ENCODE measurements around the gene ALS2. TPM values are rescaled to one million over a fixed set of nuclear protein-coding genes. Genes with fewer than 3 reads are reported as not detected.

ALS2 gene
- total and polyA plus RNA-seq, 2 of the 8 experiments (the other 6 are each of a cell fraction or from before 2014, with no cell fraction given): 12.1 to 34.5 TPM

- Histone ChIP-seq H2BK5ac (ENCODE audit: low read depth, low read length) (no peak overlapping the region), H2BK12ac (ENCODE audit: low read depth, low read length) (no peak overlapping the region), H3K27me3 (replicated peaks in 1 of 4; ENCODE audit: control insufficient read depth in 3 of 4, extremely low read depth in 1 of 4, insufficient read depth in 3 of 4, low read length in 3 of 4) (no peaks in the 10 kb centered on the region), H4K5ac (ENCODE audit: insufficient read length, low read depth, low read length) (no peak overlapping the region), H2AK5ac (ENCODE audit: low read depth, low read length) (no peak overlapping the region), H2BK20ac (ENCODE audit: low read length) (no peak overlapping the region), H4K20me1 (replicated peaks in 1 of 2; ENCODE audit: control insufficient read depth in 1 of 2, insufficient read depth in 2 of 2, low read length in 2 of 2) (no peaks in the 10 kb centered on the region), H3K23ac (ENCODE audit: insufficient read length) (no peak overlapping the region), H3K56ac (replicated peaks; ENCODE audit: insufficient read length, low read depth, low read length) (no peak overlapping the region), H3K9me3 (ENCODE audit: insufficient read depth in 2 of 2, low read depth in 1 of 2, low read length in 1 of 2) (no peaks in the 10 kb centered on the region), H2BK120ac (replicated peaks; ENCODE audit: low read depth, low read length) (no peak overlapping the region), H3K4me1 (replicated peaks in 1 of 4; ENCODE audit: control insufficient read depth in 3 of 4, insufficient read depth in 4 of 4, low read length in 3 of 4) (no peaks in the 10 kb centered on the region), H3K4me3 (ENCODE audit: extremely low read depth in 1 of 4, insufficient read depth in 2 of 4, low read depth in 3 of 4, low read length in 4 of 4) (no peak overlapping the region), H3K27ac (ENCODE audit: low read depth, low read length) (no peak overlapping the region), H2AFZ (ENCODE audit: low read length) (no peak overlapping the region), H3K79me2 (ENCODE audit: control insufficient read depth in 1 of 2, insufficient read depth in 2 of 2, low read length in 2 of 2) (no peaks in the 10 kb centered on the region), H3K23me2 (ENCODE audit: low read depth, low read length) (no peaks in the 10 kb centered on the region), H4K8ac (ENCODE audit: extremely low read depth, insufficient read depth, low read length) (no peak overlapping the region), H3K4ac (replicated peaks; ENCODE audit: insufficient read length, low read depth, low read length) (no peak overlapping the region), H3K18ac (ENCODE audit: extremely low read depth, low read length) (no peak overlapping the region), H4K91ac (replicated peaks; ENCODE audit: insufficient read length, low read length) (no peak overlapping the region), H3K4me2 (ENCODE audit: insufficient read depth in 1 of 2, low read depth in 2 of 2, low read length in 2 of 2) (no peak overlapping the region), H3K14ac (ENCODE audit: insufficient read length) (no peak overlapping the region), H3K79me1 (ENCODE audit: low read depth, low read length) (no peaks in the 10 kb centered on the region), H2BK15ac (ENCODE audit: low read length) (no peak overlapping the region), H3K9ac (replicated peaks in 1 of 4; ENCODE audit: extremely low read depth in 1 of 4, low read depth in 3 of 4, low read length in 3 of 4) (no peak overlapping the region), H3K36me3 (ENCODE audit: control insufficient read depth in 2 of 4, insufficient read depth in 4 of 4, low read length in 3 of 4) (no peaks in the 10 kb centered on the region)
- CTCF ChIA-PET (ENCODE audit: partially characterized antibody): interaction anchor here (0.6 to 1.4 kb wide), 7 partner anchors 62 to 380 kb away, joined by 3 to 5 read pairs (median 3); partner anchors contain the start of gene KIAA2012
- FAIRE-seq: no peak
- no peak for DNase-seq (ENCODE audit: low read depth in 1 of 2, low spot score in 2 of 2)
- 90% methylated on average over 7 of the region's 7 CpGs; no CpG with 5 or more reads in 1 of the 2 experiments for WGBS, 2 experiments (ENCODE audit: extremely low coverage in 1 of 2, insufficient coverage in 1 of 2, insufficient read length in 1 of 2, insufficient replicate concordance in 2 of 2, low coverage in 1 of 2, low lambda C conversion rate in 2 of 2, missing lambda C conversion rate in 1 of 2)
- POLR2A ChIA-PET (ENCODE audit: partially characterized antibody): no interaction called here
- TF ChIP-seq CTCF (IDR thresholded peaks at IDR 0.05; ENCODE audit: control extremely low read depth in 1 of 3, insufficient read depth in 1 of 3, low read depth in 1 of 3, low read length in 3 of 3): no peak
- no peak for TF ChIP-seq RBBP5 (IDR thresholded peaks at IDR 0.05; ENCODE audit: borderline replicate concordance, low read depth, low read length)
- TF ChIP-seq KDM5A (IDR thresholded peaks at IDR 0.05; ENCODE audit: low read length): no peak
- no peak for TF ChIP-seq POU5F1 (IDR thresholded peaks at IDR 0.05; ENCODE audit: low read depth, low read length)
- no peak for TF ChIP-seq SP2 (IDR thresholded peaks at IDR 0.05; ENCODE audit: low read length)
- no peak for TF ChIP-seq CBX8 (IDR thresholded peaks at IDR 0.05; ENCODE audit: borderline replicate concordance, low read depth, low read length)
- TF ChIP-seq SRF (IDR thresholded peaks at IDR 0.05; ENCODE audit: low read depth, low read length): no peak
- TF ChIP-seq HDAC6 (IDR thresholded peaks at IDR 0.05; ENCODE audit: low read depth, low read length): no peak
- TF ChIP-seq CREB1 (IDR thresholded peaks at IDR 0.05): no peak
- TF ChIP-seq JUND (IDR thresholded peaks at IDR 0.05; ENCODE audit: low read length): no peak
- no peak for TF ChIP-seq SAP30 (IDR thresholded peaks at IDR 0.05; ENCODE audit: insufficient read depth, insufficient replicate concordance, low read length)
Measured at GRCh38 chr2:201798252-201798913, 17.6 kb upstream of the ALS2 start.

Data from H1 (cell line).